Measurements from ENCODE around the gene FASTKD1.

GRCh38 chr2:169613876-169614275 is 40.2 kb upstream of the FASTKD1 start:
- TF ChIP-seq POLR2A (IDR thresholded peaks at IDR 0.05; ENCODE audit: extremely low read depth, insufficient read length) (no peak), MAX (IDR thresholded peaks at IDR 0.05; ENCODE audit: low read depth, low read length) (no peak), MYC (IDR thresholded peaks at IDR 0.05; ENCODE audit: low read depth, low read length) (no peak)
- TF ChIP-seq, protein P1, sequence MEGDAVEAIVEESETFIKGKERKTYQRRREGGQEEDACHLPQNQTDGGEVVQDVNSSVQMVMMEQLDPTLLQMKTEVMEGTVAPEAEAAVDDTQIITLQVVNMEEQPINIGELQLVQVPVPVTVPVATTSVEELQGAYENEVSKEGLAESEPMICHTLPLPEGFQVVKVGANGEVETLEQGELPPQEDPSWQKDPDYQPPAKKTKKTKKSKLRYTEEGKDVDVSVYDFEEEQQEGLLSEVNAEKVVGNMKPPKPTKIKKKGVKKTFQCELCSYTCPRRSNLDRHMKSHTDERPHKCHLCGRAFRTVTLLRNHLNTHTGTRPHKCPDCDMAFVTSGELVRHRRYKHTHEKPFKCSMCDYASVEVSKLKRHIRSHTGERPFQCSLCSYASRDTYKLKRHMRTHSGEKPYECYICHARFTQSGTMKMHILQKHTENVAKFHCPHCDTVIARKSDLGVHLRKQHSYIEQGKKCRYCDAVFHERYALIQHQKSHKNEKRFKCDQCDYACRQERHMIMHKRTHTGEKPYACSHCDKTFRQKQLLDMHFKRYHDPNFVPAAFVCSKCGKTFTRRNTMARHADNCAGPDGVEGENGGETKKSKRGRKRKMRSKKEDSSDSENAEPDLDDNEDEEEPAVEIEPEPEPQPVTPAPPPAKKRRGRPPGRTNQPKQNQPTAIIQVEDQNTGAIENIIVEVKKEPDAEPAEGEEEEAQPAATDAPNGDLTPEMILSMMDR (IDR thresholded peaks at IDR 0.05; ENCODE audit: low read depth, low read length): no peak

Data from NB4 (cell line).